NCI-H82 (cell line): Measurements from ENCODE around the gene SPEN.

ENCODE experiments used
- DNase-seq: peaks from one replicate; lab custom pipeline; 2025; lab: John Stamatoyannopoulos, UW

The SPEN gene

GRCh38 chr1:15947382-15948090 is 100.0 kb downstream of the SPEN start:
- no peak for DNase-seq

- DNase-seq = no peak
Measured at GRCh38 chr1:15948091-15948591, 100.6 kb downstream of the SPEN start.

GRCh38 chr1:15948595-15949452 is 101.3 kb downstream of the SPEN start:
- no peak for DNase-seq

DNA sequence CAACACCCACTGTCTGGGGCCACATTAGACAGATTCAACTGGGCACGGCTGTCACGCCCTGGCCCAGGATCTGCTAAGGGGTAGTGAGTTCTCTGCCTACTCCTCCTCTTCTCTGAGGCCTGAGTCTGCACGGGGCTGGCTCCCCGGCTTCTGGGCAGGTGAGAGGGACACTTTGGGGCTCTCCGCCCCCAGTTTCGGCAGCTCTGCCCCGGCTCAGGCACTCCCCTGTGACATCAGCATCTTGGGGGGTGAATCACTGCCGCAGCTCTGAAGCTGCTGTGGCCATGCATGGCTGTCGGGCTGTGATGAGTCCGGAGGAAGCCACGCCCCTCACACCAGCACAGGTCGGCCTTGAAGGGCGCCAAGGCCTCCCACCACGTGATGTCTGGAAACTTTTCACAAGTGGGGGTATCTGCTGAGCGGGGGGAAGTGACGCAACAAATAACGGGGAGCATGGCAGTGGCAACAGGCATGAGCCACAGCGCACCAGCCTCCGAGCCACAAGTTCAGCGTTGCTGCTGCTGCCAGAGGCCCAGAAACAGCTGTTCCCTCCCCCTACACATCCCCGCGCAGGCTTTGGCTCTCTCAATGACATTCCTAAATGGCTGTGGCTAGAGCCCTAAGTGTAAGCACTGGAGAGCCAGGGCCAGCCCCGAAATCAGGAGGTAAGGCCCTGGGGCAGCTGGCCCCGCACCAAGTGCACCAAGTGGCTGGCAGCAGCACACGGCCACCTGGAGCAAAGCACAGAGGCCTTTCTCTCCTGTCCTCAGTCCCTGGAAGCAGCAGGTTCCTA is 102.1 kb downstream of the SPEN start:
- DNase-seq = no peak

DNA sequence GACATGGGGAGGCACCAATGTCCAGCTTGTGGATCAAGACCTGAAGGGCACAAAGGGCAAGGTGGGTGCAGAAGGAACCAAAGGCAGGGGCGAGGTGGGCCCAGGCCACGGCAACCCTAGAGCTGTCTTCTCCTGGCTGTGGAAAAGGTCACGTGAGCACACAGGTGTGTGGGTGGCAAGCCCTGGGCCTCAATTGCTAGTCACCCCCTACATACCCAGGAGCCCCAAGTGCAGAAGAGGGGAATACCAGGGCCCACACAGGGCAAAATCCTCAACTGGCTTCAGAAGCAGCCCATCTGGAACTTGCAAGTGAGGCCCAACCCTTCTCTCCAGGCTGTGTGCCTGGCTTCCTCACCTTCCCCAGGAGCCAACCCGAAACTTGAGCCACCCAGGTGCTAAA is 102.8 kb downstream of the SPEN start:
- no peak for DNase-seq

GRCh38 chr1:15950763-15951295 is 103.3 kb downstream of the SPEN start:
- no peak for DNase-seq

GRCh38 chr1:15951341-15952153 is 104.0 kb downstream of the SPEN start:
- DNase-seq = no peak

GRCh38 chr1:15952317-15953258 is 105.1 kb downstream of the SPEN start:
- no peak for DNase-seq

- no peak for DNase-seq
Measured at GRCh38 chr1:15953294-15953771, 105.8 kb downstream of the SPEN start.

GRCh38 chr1:15953791-15954241 is 106.3 kb downstream of the SPEN start:
- no peak for DNase-seq

- DNase-seq = no peak
Measured at GRCh38 chr1:15954316-15954715, 106.8 kb downstream of the SPEN start.

- no peak for DNase-seq
Measured at GRCh38 chr1:15955552-15955951, 108.0 kb downstream of the SPEN start.

GRCh38 chr1:15956150-15956549 is 108.6 kb downstream of the SPEN start:
- DNase-seq = no peak

GRCh38 chr1:15957221-15958095 is 110.0 kb downstream of the SPEN start:
- DNase-seq = peak; percentile 39

DNA sequence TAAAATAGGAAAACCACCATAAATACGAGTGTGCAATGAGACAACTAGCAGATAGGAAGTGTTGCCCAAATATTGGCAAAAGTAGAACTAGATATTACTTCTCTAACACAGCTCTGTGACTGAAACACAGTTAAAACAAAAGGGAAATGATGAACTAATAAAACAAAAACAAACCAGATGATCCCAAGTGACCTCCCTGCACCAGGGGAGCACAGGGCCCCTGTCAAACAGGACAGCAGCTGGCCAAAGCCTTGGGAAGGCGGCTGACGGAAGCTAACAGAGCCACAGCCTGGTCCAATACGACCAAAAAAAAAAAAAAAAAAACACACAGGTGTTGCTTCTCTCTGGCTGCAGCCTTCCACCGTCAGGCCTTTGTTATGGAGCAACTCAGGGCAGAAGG is 110.6 kb downstream of the SPEN start:
- no peak for DNase-seq

DNA sequence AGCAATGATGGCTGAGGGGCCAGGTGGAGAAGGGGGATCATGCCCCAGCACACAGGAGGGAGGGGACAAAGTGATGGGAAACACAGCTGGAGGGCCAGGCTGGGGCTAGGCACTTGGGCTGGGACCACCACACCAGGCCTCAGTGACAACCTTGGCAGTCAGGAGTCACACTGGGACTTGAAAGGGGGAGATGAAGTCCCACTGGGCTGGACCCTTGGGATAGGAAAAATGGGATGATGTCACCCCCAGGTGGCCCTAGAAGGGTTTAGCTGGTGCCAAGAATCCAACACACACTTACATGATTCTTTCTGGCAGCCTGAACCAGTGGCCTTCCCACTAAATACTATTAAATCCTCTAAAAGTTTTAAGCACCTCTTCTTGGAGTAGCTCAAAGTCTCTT is 111.3 kb downstream of the SPEN start:
- peak; percentile 32 for DNase-seq

- DNase-seq = no peak
Measured at GRCh38 chr1:15959424-15959823, 111.9 kb downstream of the SPEN start.

GRCh38 chr1:15959827-15960446 is 112.4 kb downstream of the SPEN start:
- no peak for DNase-seq
